GM18873 (cell line): ENCODE data around the gene ATP8A1.
A peak's percentile ranks its signal among the peaks of the same experiment; 100 is the strongest.

Experiments
- ATAC-seq: cut with Tn5 transposase; IDR thresholded peaks from one replicate; pipeline ENCODE4 v1.9.1; 2021; ENCODE audit warnings: mild to moderate bottlenecking, moderate library complexity, moderate number of reproducible peaks; ENCODE audit not compliant: unreplicated experiment, low FRiP score

ATP8A1 gene

DNA sequence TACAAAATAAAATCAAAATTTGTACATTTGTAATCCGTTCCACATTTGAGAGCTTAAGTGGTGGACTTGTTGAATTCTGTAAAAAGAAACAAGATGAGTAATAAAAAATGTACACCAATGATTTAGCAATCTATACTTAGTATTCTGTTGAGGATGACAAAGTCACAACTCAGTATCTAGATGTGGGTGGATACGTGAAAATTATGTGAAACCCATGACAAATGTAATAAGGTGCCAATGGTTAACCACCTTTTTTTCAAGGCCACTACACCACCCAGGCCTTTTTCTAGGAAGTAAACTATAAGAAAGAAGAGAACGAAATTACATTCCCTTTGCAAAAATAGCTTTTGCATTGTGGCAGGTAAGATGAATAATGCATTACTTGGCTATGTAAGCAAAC, 77.0 kb downstream of the ATP8A1 start:
- ATAC-seq = no peak

DNA sequence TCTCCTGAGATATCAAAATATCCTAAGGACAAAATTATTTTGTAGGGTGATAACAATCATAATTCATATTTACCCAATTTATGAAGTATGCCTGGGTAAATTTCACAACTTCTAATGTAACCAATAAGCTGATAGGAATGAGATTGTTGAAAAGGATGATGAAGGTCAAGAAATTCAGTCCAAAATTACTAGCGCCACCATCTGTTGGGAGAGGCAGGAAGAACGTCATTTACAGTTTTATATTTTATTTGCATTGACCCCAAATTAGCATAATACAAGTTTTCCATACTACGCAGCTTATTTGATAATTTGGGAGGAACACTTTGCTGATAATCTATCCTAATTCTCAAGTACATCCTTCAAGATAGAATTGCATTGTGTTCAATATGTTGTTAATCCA, 78.7 kb downstream of the ATP8A1 start:
- no peak for ATAC-seq

- ATAC-seq = no peak
These were observed 82.0 kb downstream of the ATP8A1 start for GRCh38 chr4:42574870-42575430.

- no peak for ATAC-seq
These were observed 83.7 kb downstream of the ATP8A1 start for GRCh38 chr4:42573249-42573648.

DNA sequence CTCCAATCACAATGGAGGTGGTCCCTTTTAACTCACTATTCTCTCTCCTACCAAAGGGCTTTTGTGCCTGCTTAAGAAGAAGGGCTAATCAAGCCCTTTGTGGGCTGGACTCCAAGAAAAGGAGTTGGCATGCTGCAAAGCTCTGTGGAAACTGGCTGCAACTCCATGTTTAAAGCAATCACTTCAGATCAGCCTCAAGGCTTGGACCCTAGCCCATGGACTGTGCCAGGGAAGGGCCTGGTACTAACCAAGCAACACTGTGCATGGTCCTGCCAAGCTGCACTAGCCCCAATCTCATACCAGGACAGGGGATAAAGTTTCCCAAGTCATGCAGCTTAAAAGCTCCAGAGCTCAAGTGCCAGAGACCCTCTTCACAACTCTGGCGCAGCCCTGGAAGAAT, 86.7 kb downstream of the ATP8A1 start:
- no peak for ATAC-seq

DNA sequence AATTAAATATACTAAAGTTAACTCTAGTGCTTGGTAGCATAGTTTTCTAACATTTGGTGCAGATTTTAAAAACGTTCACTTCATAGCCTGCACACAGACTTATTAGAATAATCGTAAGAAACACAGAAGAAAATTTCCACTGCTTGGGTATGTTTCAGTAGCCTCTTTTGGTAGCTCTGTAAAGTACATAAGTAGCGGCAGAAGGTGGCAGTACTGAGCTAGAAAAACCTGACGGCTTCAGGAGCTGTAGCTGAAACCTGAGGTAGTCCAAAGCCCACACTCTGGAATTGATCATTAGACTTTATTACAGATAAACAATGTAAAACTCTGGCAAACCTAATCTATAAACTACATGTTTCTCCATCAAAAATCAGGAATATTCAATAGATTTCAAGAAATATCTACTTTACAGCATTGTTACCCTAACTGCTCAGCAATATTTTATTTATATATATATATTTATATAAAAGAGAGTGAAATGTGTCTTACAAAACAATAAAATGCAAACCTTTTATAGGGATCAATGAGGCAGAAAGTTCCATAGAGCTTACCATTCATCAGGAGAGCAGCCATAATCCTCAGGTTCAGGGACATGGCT, 88.2 kb downstream of the ATP8A1 start:
- ATAC-seq = peak; percentile 83

DNA sequence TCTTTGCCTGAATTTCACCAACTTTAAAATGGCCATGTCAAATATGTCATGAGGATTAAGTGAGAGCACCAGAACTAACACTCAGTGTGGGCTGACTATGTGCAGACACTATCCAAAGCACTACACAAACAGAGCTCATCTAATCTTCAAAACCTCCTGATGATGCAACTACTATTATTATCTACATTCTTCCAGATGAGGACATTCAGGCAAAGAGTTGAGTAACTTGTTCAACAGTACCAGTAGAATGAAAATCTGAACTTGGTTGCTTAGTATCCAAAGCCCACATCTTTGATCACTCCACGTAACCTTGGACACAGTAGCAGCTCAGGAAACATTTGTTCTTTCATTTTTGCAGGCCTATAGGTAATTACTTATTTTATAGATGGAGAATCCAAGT, 90.1 kb downstream of the ATP8A1 start:
- ATAC-seq = no peak

GRCh38 chr4:42562016-42562415, 94.9 kb downstream of the ATP8A1 start:
- ATAC-seq = no peak

DNA sequence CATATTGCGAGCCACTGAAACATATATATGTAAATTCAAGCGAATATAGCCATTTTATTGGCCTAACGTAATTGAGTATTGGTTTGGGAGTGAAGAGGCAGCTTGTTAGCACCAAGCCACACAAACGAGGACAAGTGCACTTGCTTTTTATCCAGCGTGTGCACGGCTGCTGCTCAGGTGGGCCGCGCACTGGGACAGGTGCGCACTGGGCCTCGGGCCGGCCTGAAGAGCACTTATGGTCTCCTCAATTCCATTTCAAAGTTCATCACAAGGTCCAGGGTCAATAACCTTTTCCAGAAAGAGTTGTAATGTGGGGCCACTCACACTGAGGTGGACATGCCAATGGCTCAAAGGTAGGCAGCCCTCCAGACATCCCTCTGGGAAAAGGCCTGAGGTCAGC, 95.9 kb downstream of the ATP8A1 start:
- no peak for ATAC-seq

- no peak for ATAC-seq
These were observed 96.4 kb downstream of the ATP8A1 start for GRCh38 chr4:42560467-42560861.

DNA sequence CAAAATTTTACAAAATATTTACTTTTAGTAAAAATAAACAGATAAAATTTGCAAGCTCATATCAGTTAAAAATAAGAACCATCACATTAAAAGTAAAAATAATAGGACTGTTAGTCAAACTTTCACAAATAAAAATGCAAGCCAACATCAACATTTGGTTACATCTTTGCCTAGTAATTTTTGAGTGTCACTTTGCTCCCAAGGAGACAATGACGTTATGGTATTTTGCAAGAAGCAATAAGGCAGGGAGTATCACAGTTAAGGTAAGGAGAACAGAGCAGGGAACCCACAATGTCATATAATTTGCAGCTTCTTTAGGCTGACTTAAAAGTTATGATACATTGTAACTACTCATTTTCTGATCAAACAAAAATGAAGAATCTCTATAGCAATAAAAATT, 98.7 kb downstream of the ATP8A1 start:
- no peak for ATAC-seq

DNA sequence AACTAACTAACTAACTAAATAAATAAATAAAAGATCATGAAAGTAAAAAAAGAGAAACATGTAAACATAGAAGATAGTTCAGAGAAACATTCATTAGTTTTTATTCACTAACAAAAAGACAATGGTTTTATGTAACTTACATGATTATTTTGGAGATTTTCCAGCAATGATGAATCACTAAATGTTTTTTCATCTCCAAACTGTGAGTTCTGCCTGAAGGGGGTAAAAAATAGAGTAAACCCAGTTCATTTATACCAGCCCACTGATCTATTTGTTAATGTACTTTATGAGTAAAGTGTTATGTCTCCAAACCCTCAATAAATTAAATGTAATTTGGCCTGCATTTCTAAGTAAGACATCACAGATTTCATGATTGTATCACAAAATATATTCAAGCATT, 101.1 kb downstream of the ATP8A1 start:
- ATAC-seq = no peak

GRCh38 chr4:42554072-42554471, 102.8 kb downstream of the ATP8A1 start:
- no peak for ATAC-seq

GRCh38 chr4:42549896-42550295, 107.0 kb downstream of the ATP8A1 start:
- ATAC-seq = no peak

DNA sequence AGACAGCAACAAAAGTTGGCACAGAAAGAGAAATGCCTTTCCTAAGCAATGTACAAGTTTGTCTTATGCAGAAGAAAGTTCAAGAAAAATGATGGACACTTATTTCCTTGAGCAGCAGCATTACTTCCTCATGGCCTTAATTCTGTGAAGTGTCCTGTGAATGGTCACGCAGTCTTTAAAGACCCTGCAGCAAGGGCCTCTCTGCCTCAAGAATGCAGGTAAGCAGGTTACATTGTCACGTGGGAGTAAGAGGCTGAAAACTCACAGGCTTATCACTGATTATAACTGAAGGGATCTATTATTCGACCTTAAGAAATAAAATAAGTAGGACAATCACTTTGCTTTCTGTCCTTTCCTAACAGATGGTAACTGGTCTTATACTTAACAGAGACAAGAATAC, 109.1 kb downstream of the ATP8A1 start:
- no peak for ATAC-seq

- no peak for ATAC-seq
These were observed 113.1 kb downstream of the ATP8A1 start for GRCh38 chr4:42543762-42544161.

- ATAC-seq = no peak
These were observed 113.8 kb downstream of the ATP8A1 start for GRCh38 chr4:42543126-42543525.

DNA sequence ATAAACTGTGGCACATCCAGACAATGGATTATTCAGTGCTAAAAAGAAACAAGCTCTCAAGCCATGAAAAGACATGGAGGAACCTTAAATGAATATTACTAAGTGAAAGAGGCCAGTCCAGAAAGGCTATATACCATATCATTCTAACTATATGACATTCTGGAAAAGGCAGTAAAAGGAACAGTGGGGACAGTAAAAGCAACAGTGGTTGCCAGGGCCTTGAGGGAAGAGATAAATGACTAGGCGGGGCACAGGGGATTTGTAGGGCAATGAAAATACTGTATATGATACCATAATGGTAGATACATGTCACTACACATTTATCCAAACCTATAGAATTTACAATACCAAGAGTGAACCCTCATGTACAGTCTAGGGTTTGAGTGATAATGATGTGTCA, 115.3 kb downstream of the ATP8A1 start:
- ATAC-seq = no peak

DNA sequence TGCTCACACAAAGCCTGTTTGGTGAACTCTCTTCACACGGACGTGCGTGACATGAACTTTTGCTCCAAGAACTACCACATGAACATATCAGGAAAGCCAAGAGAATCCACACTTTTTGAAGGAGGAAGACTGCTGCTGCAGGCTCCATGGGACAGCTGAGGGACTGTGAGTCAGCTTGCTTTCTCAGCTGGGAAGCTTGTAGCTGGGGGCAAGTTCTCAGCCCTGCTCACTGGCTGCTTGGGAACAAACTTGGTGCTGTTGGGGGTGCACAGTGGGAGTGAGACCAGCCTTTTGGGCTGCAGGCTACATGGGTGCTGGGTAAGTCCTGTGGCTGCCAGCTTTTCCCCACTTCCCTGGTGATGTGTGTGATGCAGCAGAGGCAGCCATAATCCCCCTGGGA, 123.9 kb downstream of the ATP8A1 start:
- no peak for ATAC-seq

DNA sequence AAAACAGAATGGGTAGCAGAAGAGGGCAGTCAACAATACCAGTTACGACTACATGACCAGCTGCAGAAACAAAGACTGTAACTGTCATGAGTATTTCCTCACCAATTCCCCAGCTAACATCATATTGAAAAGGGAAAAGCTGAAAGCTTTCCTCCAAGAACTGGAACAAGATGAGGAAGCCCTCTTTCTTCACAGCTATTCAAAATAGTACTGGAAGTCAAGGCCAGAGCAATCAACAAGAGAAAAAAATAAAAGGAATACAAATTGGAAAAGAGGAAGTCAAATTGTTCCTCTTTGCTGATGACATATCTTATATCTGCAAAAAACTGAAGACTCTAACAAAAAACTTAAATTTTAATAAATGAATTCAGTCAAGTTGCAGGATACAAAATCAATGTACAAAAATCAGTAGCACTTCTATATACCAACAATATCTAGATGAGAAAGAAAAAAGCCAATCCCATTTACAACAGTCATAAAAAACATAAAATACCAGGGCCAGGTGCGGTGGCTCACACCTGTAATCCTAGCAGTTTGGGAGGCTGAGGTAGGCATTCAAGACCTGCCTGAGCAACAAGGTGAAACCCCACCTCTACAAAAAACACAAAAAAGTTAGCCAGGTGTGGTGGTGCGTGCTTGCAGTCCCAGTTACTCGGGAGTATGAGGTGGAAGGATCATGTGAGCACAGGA, 125.4 kb downstream of the ATP8A1 start:
- no peak for ATAC-seq

DNA sequence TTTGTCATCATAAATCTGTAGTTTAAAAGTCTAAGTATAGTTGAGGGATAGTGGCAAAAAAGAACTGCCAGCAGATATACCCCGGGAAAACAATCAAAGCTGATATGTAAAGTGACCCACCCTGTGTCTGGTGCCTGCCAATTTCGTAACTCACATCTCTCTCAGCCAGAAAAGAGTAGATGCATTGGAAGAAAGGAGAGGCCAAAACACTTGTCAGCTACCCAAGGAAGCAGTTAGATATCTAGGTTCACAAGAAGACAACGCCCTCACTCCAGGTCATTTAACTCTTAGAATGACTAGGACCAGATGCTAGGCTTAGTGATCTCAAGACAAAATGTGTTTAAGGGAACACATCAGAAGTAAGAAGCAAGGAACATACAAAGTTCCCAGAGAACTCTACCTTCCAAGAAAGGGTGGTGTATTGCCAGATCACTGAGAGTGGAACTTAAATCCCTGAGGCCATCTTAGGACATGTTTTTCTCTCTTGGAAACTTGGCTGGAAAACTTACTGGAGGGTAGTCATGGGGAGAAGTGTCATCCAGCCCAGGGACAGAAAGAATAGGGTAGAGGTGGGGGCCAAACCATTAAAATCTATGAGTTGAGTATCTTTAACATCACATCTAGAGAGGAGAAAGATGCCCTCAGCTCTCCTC, 133.7 kb downstream of the ATP8A1 start:
- ATAC-seq = no peak
